ENCODE data around the gene LAD1.

Gene LAD1

GRCh38 chr1:201360901-201361651, 38.0 kb downstream of the LAD1 start:
- DNase-seq, result no peak

GRCh38 chr1:201360486-201360885, 38.6 kb downstream of the LAD1 start:
- DNase-seq, result no peak

GRCh38 chr1:201359873-201360210, 39.3 kb downstream of the LAD1 start:
- no peak for DNase-seq

- no peak for DNase-seq
Observed at GRCh38 chr1:201359031-201359872, 39.9 kb downstream of the LAD1 start.

GRCh38 chr1:201358596-201358995, 40.5 kb downstream of the LAD1 start:
- DNase-seq, result no peak

- no peak for DNase-seq
Observed at GRCh38 chr1:201357636-201358348, 41.3 kb downstream of the LAD1 start.

- DNase-seq, result no peak
Observed at GRCh38 chr1:201357211-201357610, 41.9 kb downstream of the LAD1 start.

- no peak for DNase-seq
Observed at GRCh38 chr1:201356701-201357100, 42.4 kb downstream of the LAD1 start.

GRCh38 chr1:201356236-201356635, 42.9 kb downstream of the LAD1 start:
- no peak for DNase-seq

- no peak for DNase-seq
Observed at GRCh38 chr1:201355471-201355870, 43.7 kb downstream of the LAD1 start.

- DNase-seq, result no peak
Observed at GRCh38 chr1:201354901-201355295, 44.2 kb downstream of the LAD1 start.

- DNase-seq, result no peak
Observed at GRCh38 chr1:201354151-201354900, 44.8 kb downstream of the LAD1 start.

- peak; percentile 45 for DNase-seq
Observed at GRCh38 chr1:201353186-201353940, 45.8 kb downstream of the LAD1 start.

GRCh38 chr1:201351617-201352016, 47.5 kb downstream of the LAD1 start:
- DNase-seq, result no peak

- DNase-seq, result no peak
Observed at GRCh38 chr1:201350884-201351283, 48.2 kb downstream of the LAD1 start.

- no peak for DNase-seq
Observed at GRCh38 chr1:201350361-201350725, 48.8 kb downstream of the LAD1 start.

- no peak for DNase-seq
Observed at GRCh38 chr1:201349092-201349491, 50.0 kb downstream of the LAD1 start.

- DNase-seq, result peak; percentile 32
Observed at GRCh38 chr1:201348211-201348566, 50.9 kb downstream of the LAD1 start.

GRCh38 chr1:201347498-201348210, 51.5 kb downstream of the LAD1 start:
- no peak for DNase-seq

GRCh38 chr1:201346987-201347386, 52.1 kb downstream of the LAD1 start:
- DNase-seq, result no peak

- DNase-seq, result peak; percentile 17
Observed at GRCh38 chr1:201346337-201346939, 52.7 kb downstream of the LAD1 start.

GRCh38 chr1:201345081-201345355, 54.1 kb downstream of the LAD1 start:
- no peak for DNase-seq

Data from NCI-H345 (cell line).